ENCODE data around the gene ATP2A3. TPM values are rescaled to one million over a fixed set of nuclear protein-coding genes. Genes with fewer than 3 reads are reported as not detected.

ATP2A3 gene
- total RNA-seq, 1 experiment from 2014 or later, result 13.3 TPM

- Histone ChIP-seq H4K5ac (ENCODE audit: insufficient read length, low read depth, low read length) (no peak overlapping the region), H4K8ac (replicated peaks; ENCODE audit: insufficient read length, low read depth, low read length) (no peak overlapping the region), H2AK5ac (ENCODE audit: insufficient read length, low read length) (no peak overlapping the region), H3K9ac (ENCODE audit: extremely low read depth, insufficient read length, low read length) (no peak overlapping the region), H3T11ph (ENCODE audit: low read length) (no peak overlapping the region), H2BK12ac (ENCODE audit: insufficient read length, low read depth, low read length) (no peak overlapping the region), H2BK5ac (ENCODE audit: insufficient read length, low read length) (no peak overlapping the region), H2BK15ac (ENCODE audit: low read depth, low read length) (no peak overlapping the region), H3K18ac (ENCODE audit: insufficient read length, low read depth, low read length) (no peak overlapping the region), H4K91ac (ENCODE audit: insufficient read length, low read depth, low read length) (no peak overlapping the region), H4K20me1 (ENCODE audit: control insufficient read depth, insufficient read depth, insufficient read length) (no peaks in the 10 kb centered on the region), H3K23me2 (ENCODE audit: insufficient read length, low read depth, low read length, poor library complexity, severe bottlenecking) (no peaks in the 10 kb centered on the region), H3K4ac (ENCODE audit: low read depth, low read length) (no peak overlapping the region; the same call in 1 of the 2 replicates), H2BK20ac (ENCODE audit: low read depth, low read length, poor library complexity, severe bottlenecking) (no peak overlapping the region), H2AFZ (ENCODE audit: low read length) (no peak overlapping the region), H3K4me1 (ENCODE audit: insufficient read depth, low read length) (no peaks in the 10 kb centered on the region), H3K79me2 (ENCODE audit: insufficient read depth, low read length) (no peaks in the 10 kb centered on the region), H3K23ac (ENCODE audit: insufficient read length, low read depth, low read length) (no peak overlapping the region), H2BK120ac (ENCODE audit: low read depth, low read length, poor library complexity, severe bottlenecking) (no peak overlapping the region), H3K9me3 (ENCODE audit: control insufficient read depth, low read depth, low read length) (no peaks in the 10 kb centered on the region), H3K27me3 (ENCODE audit: insufficient read depth, low read length) (no peaks in the 10 kb centered on the region), H3K4me2 (ENCODE audit: insufficient read depth, insufficient read length, low read length) (no peak overlapping the region), H3K14ac (ENCODE audit: insufficient read depth, low read length) (no peak overlapping the region), H3K56ac (ENCODE audit: insufficient read length, low read depth, low read length) (no peak overlapping the region), H3K27ac (ENCODE audit: insufficient read length, low read depth, low read length) (no peak overlapping the region), H3K79me1 (ENCODE audit: insufficient read depth, low read depth, low read length, poor library complexity, severe bottlenecking) (no peaks in the 10 kb centered on the region)
- H3K4me1 Mint-ChIP-seq, result peaks cover 9 to 16% of the 10 kb centered on the region in 2 experiments; a peak in 3 of 4 replicates
- no CpG with 5 or more reads among the region's 12 CpGs for WGBS (ENCODE audit: extremely low coverage, insufficient read length, low lambda C conversion rate)
- H3K36me3 Mint-ChIP-seq (ENCODE audit: insufficient read depth in 1 of 3, low read depth in 3 of 3), result 0 out of 7 replicates have a peak, but pooled peaks cover 0 to 3% (median 0%) of the 10 kb centered on the region in 3 experiments
- H3K27ac Mint-ChIP-seq, result peak overlapping the region in 1 of 3 experiments; percentile 62; a peak in 2 of 7 replicates
- TF ChIP-seq, protein P1, sequence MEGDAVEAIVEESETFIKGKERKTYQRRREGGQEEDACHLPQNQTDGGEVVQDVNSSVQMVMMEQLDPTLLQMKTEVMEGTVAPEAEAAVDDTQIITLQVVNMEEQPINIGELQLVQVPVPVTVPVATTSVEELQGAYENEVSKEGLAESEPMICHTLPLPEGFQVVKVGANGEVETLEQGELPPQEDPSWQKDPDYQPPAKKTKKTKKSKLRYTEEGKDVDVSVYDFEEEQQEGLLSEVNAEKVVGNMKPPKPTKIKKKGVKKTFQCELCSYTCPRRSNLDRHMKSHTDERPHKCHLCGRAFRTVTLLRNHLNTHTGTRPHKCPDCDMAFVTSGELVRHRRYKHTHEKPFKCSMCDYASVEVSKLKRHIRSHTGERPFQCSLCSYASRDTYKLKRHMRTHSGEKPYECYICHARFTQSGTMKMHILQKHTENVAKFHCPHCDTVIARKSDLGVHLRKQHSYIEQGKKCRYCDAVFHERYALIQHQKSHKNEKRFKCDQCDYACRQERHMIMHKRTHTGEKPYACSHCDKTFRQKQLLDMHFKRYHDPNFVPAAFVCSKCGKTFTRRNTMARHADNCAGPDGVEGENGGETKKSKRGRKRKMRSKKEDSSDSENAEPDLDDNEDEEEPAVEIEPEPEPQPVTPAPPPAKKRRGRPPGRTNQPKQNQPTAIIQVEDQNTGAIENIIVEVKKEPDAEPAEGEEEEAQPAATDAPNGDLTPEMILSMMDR (conservative IDR thresholded peaks at IDR 0.05), result no peak
- H3K4me3 Mint-ChIP-seq, result no peak overlapping the region
- no peaks in the 10 kb centered on the region for H3K27me3 Mint-ChIP-seq (ENCODE audit: low read depth)
- no peaks in the 10 kb centered on the region for H3K9me3 Mint-ChIP-seq
- peak; percentile 27 for DNase-seq
These were observed 35.1 kb downstream of the ATP2A3 start for GRCh38 chr17:3929181-3929580.

All from H9 (cell line).